ENCODE measurements around the gene RNASE8. TPM values are rescaled to one million over a fixed set of nuclear protein-coding genes. Genes with fewer than 3 reads are reported as not detected.
"Not testable (repeated sequence)": the region's sequence is repeated elsewhere in the genome, so short reads cannot be mapped to it uniquely, and the experiment has no call there.

The RNASE8 gene
- total RNA-seq, result not detected
- long read RNA-seq, result 0 reads

- peak; percentile 30 for ATAC-seq (ENCODE audit: poor library complexity)
- DNase-seq, result no peak
- intact Hi-C loops (cut with DNase I), result no loop called here
These were observed at the start of gene RNASE8 for GRCh38 chr14:21057803-21058675. RNASE8 (plus strand) TSS chr14:21057822; CDS start chr14:21057893, 71 bp downstream.

GRCh38 chr14:21009721-21010120, 47.9 kb upstream of the RNASE8 start:
- DNase-seq; ATAC-seq (ENCODE audit: poor library complexity); intact Hi-C loops (cut with DNase I): not testable (repeated sequence)

- no peak for DNase-seq
- ATAC-seq (ENCODE audit: poor library complexity), result no peak
- intact Hi-C loops (cut with DNase I), result no loop called here
These were observed 46.5 kb upstream of the RNASE8 start for GRCh38 chr14:21011136-21011535.

- DNase-seq (peak; percentile 79), ATAC-seq (ENCODE audit: poor library complexity) (peak; percentile 86)
- intact Hi-C loops (cut with DNase I), result loop anchor here (2.0 to 5.0 kb wide), 2 partner anchors 24 to 88 kb away; partner anchors contain the start of gene TMEM253
These were observed 42.8 kb upstream of the RNASE8 start for GRCh38 chr14:21014761-21015190.

GRCh38 chr14:21015312-21015711, 42.3 kb upstream of the RNASE8 start:
- intact Hi-C loops (cut with DNase I), result loop anchor here (2.0 to 5.0 kb wide), 2 partner anchors 23 to 87 kb away; partner anchors contain the start of gene TMEM253
- ATAC-seq (ENCODE audit: poor library complexity) (peak; percentile 29), DNase-seq (no peak)

GRCh38 chr14:21016413-21017190, 41.0 kb upstream of the RNASE8 start:
- ATAC-seq (ENCODE audit: poor library complexity) (no peak), DNase-seq (no peak)
- intact Hi-C loops (cut with DNase I), result loop anchor here (5.0 kb wide), 1 partner anchor 86 kb away; the partner anchor contains the start of gene TMEM253

- intact Hi-C loops (cut with DNase I), result loop anchor here (5.0 kb wide), 1 partner anchor 85 kb away; the partner anchor contains the start of gene TMEM253
- ATAC-seq (ENCODE audit: poor library complexity), result no peak
- no peak for DNase-seq
These were observed 39.9 kb upstream of the RNASE8 start for GRCh38 chr14:21017528-21018245.

GRCh38 chr14:21018286-21018685, 39.3 kb upstream of the RNASE8 start:
- intact Hi-C loops (cut with DNase I), result loop anchor here (5.0 kb wide), 1 partner anchor 84 kb away; the partner anchor contains the start of gene TMEM253
- ATAC-seq (ENCODE audit: poor library complexity), result no peak
- DNase-seq, result no peak

GRCh38 chr14:21018781-21019180, 38.8 kb upstream of the RNASE8 start:
- DNase-seq (no peak), ATAC-seq (ENCODE audit: poor library complexity) (no peak)
- intact Hi-C loops (cut with DNase I), result loop anchor here (5.0 kb wide), 1 partner anchor 84 kb away; the partner anchor contains the start of gene TMEM253

GRCh38 chr14:21019366-21019765, 38.3 kb upstream of the RNASE8 start:
- no peak for DNase-seq
- no peak for ATAC-seq (ENCODE audit: poor library complexity)
- intact Hi-C loops (cut with DNase I), result loop anchor here (5.0 kb wide), 1 partner anchor 83 kb away; the partner anchor contains the start of gene TMEM253

GRCh38 chr14:21020977-21021545, 36.6 kb upstream of the RNASE8 start:
- ATAC-seq (ENCODE audit: poor library complexity), result no peak
- intact Hi-C loops (cut with DNase I), result no loop called here
- DNase-seq, result no peak

GRCh38 chr14:21022686-21023085, 34.9 kb upstream of the RNASE8 start:
- intact Hi-C loops (cut with DNase I), result no loop called here
- ATAC-seq (ENCODE audit: poor library complexity) (no peak), DNase-seq (no peak)

GRCh38 chr14:21023174-21023573, 34.4 kb upstream of the RNASE8 start:
- ATAC-seq (ENCODE audit: poor library complexity), result no peak
- DNase-seq, result peak; percentile 56
- intact Hi-C loops (cut with DNase I), result no loop called here

GRCh38 chr14:21023817-21024584, 33.6 kb upstream of the RNASE8 start:
- DNase-seq, result peak; percentile 44
- intact Hi-C loops (cut with DNase I), result no loop called here
- peak; percentile 28 for ATAC-seq (ENCODE audit: poor library complexity)

- DNase-seq (peak; percentile 92), ATAC-seq (ENCODE audit: poor library complexity) (peak; percentile 88)
- intact Hi-C loops (cut with DNase I), result no loop called here
These were observed 32.8 kb upstream of the RNASE8 start, which contains the start of gene NDRG2 for GRCh38 chr14:21024585-21025370. NDRG2 (minus strand) TSS chr14:21025061; CDS start chr14:21023315, 1,746 bp downstream.

Measured in Right ventricle myocardium superior (tissue), 1 donor.